Middle frontal gyrus (tissue), 1 donor: ENCODE measurements around the gene ORMDL3.
"Not testable (repeated sequence)": the region's sequence is repeated elsewhere in the genome, so short reads cannot be mapped to it uniquely, and the experiment has no call there.

ENCODE experiments used
- DNase-seq: peaks from one replicate; pipeline ENCODE4 v3.0.0-alpha.2; 2015; ENCODE audit warnings: low spot score; ENCODE audit errors: extremely low spot score

The ORMDL3 gene

DNA sequence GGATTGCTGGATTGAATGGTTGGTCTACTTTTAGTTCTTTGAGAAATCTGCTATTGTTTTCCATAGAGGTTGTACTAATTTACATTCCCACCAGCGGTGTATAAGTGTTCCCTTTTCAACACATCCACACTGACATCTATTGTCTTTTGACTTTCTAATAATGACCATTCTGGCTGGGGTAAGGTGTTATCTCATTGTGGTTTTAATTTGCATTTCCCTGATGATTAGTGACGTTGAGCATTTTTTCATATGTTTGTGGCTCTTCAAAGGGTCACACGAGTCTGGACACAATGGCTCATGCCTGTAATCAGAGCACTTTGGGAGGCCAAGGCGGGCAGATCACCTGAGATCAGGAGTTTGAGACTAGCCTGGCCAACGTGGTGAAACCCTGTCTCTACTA, 41.3 kb downstream of the ORMDL3 start:
- not testable (repeated sequence) for DNase-seq

DNA sequence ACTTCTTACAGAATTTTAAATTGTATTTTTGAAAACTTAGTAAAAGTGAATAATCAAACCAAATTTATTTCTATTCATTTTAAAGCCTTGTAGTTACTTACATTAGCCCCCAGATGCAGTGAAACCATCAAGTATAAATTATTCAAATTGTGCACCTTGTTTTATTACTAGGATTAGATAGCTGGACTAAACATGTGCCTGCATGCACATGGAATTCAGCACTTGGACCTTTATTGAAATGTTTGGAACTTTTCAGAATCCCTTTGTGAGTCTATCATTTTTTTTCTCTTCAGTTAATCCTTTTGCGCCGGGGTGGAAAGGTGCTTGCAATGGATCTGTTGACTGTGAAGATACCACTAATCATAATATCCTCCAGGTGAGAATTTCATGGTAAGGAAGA, 54.6 kb downstream of the ORMDL3 start:
- DNase-seq: no peak

DNA sequence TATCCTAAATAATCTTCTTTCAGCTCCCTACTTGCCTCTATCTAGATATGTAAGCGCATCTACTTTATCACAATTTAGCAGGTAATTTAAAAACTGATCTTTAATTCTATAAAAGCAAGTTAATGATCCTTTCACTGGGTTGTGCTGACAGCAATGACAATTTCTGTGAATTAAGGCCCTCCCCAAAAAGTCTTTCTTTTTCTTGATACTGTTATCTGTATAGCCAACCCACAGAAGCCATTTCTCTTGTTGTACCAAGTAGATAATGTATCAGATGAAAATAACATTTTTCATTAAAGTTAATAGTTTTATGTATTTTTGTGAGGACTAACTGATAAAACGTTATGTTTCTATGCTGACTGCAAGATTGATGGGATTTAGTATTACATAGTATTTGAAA, 55.6 kb downstream of the ORMDL3 start:
- DNase-seq: no peak
